Measurements from ENCODE around the gene TNKS2. TPM values are rescaled to one million over a fixed set of nuclear protein-coding genes. Genes with fewer than 3 reads are reported as not detected.
"Not testable (repeated sequence)": the region's sequence is repeated elsewhere in the genome, so short reads cannot be mapped to it uniquely, and the experiment has no call there.

The TNKS2 gene
- total and polyA plus RNA-seq, 12 donors, result 4.7 to 21.1 (median 14.0) TPM

DNA sequence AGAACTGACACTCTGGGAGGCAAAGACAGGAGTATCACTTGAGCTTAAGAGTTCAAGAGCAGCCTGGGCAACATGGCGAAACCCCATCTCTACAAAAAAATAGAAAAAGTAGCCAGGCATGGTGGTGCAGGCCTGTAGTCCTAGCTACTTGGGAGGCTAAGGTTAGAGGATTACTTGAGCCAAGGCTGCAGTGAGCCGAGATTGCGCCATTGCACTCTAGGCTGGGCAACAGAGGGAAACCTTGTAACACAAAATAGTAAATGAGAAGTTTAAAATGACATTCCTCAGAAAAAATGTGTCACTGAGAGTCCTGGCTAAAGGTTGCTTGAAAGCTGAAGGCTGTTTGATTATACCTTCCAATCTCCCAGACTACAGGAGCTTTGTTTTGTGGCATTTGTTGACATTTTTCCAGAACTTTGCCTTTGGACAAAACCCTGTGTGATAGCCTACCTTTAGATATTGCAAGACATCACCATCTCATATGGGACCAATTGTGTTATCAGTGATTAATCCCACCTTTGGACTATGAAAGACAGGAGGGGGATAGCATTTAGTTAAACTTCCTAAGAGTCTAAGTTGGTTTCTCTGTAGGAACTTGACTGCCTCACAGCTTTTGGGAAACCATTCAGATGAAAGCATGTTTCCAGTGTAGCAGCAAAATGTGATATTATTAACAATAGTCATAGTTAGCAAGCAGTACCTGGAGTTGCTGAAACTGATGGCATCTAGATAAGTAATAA is 5.3 kb downstream of the TNKS2 start:
- no peaks in the 10 kb centered on the region for H3K9me3 ChIP-seq
- no peaks in the 10 kb centered on the region for H3K27me3 ChIP-seq
- H3K27ac ChIP-seq, result no peak overlapping the region
- no peak for ATAC-seq
- peaks cover 3 to 67% (median 51%) of the 10 kb centered on the region in 9 donors for H3K4me1 ChIP-seq
- H3K36me3 ChIP-seq, result peaks cover 0 to 61% (median 0%) of the 10 kb centered on the region in 9 donors
- TF ChIP-seq, protein P1, sequence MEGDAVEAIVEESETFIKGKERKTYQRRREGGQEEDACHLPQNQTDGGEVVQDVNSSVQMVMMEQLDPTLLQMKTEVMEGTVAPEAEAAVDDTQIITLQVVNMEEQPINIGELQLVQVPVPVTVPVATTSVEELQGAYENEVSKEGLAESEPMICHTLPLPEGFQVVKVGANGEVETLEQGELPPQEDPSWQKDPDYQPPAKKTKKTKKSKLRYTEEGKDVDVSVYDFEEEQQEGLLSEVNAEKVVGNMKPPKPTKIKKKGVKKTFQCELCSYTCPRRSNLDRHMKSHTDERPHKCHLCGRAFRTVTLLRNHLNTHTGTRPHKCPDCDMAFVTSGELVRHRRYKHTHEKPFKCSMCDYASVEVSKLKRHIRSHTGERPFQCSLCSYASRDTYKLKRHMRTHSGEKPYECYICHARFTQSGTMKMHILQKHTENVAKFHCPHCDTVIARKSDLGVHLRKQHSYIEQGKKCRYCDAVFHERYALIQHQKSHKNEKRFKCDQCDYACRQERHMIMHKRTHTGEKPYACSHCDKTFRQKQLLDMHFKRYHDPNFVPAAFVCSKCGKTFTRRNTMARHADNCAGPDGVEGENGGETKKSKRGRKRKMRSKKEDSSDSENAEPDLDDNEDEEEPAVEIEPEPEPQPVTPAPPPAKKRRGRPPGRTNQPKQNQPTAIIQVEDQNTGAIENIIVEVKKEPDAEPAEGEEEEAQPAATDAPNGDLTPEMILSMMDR (IDR thresholded peaks at IDR 0.05), result no peak
- H3K4me3 ChIP-seq, result no peak overlapping the region
- intact Hi-C loops (cut with DNase I), result no loop called here
- DNase-seq, result no peak
- WGBS, 2 donors, result 95 to 100% methylated on average over 3 of the region's 3 CpGs

GRCh38 chr10:91804126-91804510 is 5.9 kb downstream of the TNKS2 start:
- Histone ChIP-seq H3K9me3 (no peaks in the 10 kb centered on the region), H3K27ac (no peak overlapping the region), H3K36me3 (peaks cover 0 to 64% (median 0%) of the 10 kb centered on the region in 9 donors), H3K27me3 (no peaks in the 10 kb centered on the region), H3K4me3 (no peak overlapping the region), H3K4me1 (peaks cover 3 to 67% (median 54%) of the 10 kb centered on the region in 9 donors)
- DNase-seq (no peak), ATAC-seq (no peak)
- TF ChIP-seq, protein P1 (IDR thresholded peaks at IDR 0.05), result no peak
- intact Hi-C loops (cut with DNase I), result no loop called here

DNA sequence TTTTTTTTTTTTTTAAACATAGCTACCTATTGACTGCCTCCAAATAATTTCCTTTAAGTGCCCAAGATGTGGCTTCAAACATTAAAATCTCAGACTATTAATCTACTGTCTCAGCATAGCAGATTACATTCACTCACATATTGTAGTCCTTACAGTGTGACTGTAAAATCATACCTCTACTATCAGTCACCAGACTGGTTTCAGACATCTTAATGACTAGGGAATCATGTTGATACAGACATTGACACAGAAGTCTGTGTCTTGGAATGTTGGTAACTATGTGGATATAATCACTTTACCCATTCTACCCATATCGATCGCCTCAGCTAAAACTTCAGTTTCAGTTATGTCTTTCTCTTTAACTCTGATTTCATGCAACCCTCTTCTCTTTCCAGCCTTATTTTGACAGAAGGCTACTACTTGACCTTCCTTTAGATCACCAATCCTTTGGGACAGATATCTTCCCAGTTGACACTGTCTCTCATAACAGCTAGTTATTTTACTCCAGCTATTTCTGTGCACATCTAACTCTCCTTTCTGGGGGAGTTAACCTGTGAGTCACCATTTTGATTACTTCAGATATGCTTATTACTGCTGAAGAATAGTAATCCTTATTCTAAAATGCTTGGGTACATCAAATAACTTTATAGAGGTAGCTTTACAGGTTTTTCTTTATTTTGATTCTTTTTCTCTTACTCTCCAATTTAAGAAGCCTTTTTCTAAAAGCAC is 7.0 kb downstream of the TNKS2 start:
- ATAC-seq, result no peak
- H3K27me3 ChIP-seq, result no peaks in the 10 kb centered on the region

GRCh38 chr10:91807264-91807663 is 9.0 kb downstream of the TNKS2 start:
- H3K4me1 ChIP-seq, result peaks cover 3 to 55% (median 29%) of the 10 kb centered on the region in 9 donors
- H3K27me3 ChIP-seq; H3K27ac ChIP-seq; intact Hi-C loops (cut with DNase I); DNase-seq; H3K4me3 ChIP-seq; H3K9me3 ChIP-seq: not testable (repeated sequence)
- 97% methylated on average over 14 of the region's 14 CpGs for WGBS, 2 donors
- ATAC-seq, result peak in 1 of 8 donors; percentile 37
- peaks cover 0 to 60% (median 0%) of the 10 kb centered on the region in 9 donors for H3K36me3 ChIP-seq

More for the DNA sequence above, 7.0 kb downstream of the TNKS2 start:
- no peaks in the 10 kb centered on the region for H3K9me3 ChIP-seq
- H3K36me3 ChIP-seq, result peaks cover 0 to 64% (median 0%) of the 10 kb centered on the region in 9 donors
- peaks cover 3 to 58% (median 44%) of the 10 kb centered on the region in 9 donors for H3K4me1 ChIP-seq
- no peak for DNase-seq
- TF ChIP-seq, protein P1 (IDR thresholded peaks at IDR 0.05), result no peak
- WGBS, 2 donors, result 93 to 94% methylated on average over 2 of the region's 2 CpGs
- H3K4me3 ChIP-seq, result no peak overlapping the region
- H3K27ac ChIP-seq, result peak overlapping the region in 1 of 10 donors; percentile 49
- intact Hi-C loops (cut with DNase I), result no loop called here

Data from heart right ventricle (tissue), 16 donors.